ENCODE data around the gene MOB4. TPM values are rescaled to one million over a fixed set of nuclear protein-coding genes. Genes with fewer than 3 reads are reported as not detected.

MOB4 gene
- total RNA-seq, 1 donor from 2014 or later, result 21.3 TPM

- TF ChIP-seq CTCF (IDR thresholded peaks at IDR 0.05), result no peak
- Histone ChIP-seq H3K27me3 (ENCODE audit: low read depth) (no peaks in the 10 kb centered on the region), H3K36me3 (peaks cover 45% of the 10 kb centered on the region), H3K4me3 (no peak overlapping the region), H3K9me3 (no peaks in the 10 kb centered on the region), H3K27ac (no peak overlapping the region), H3K4me1 (peaks cover 11% of the 10 kb centered on the region)
- DNase-seq, result no peak
- intact Hi-C loops (cut with DNase I), result no loop called here
- ATAC-seq, result peak; percentile 35 to 62
Measured at GRCh38 chr2:197556456-197556855, 40.6 kb downstream of the MOB4 start.

GRCh38 chr2:197558393-197558792 is 42.5 kb downstream of the MOB4 start:
- Histone ChIP-seq H3K4me1 (peaks cover 11% of the 10 kb centered on the region), H3K36me3 (peaks cover 28% of the 10 kb centered on the region), H3K27me3 (ENCODE audit: low read depth) (no peaks in the 10 kb centered on the region), H3K9me3 (no peaks in the 10 kb centered on the region), H3K4me3 (no peak overlapping the region), H3K27ac (no peak overlapping the region)
- no peak for TF ChIP-seq CTCF (IDR thresholded peaks at IDR 0.05)
- intact Hi-C loops (cut with DNase I), result no loop called here
- no peak for DNase-seq
- ATAC-seq, result no peak

GRCh38 chr2:197559681-197560080 is 43.8 kb downstream of the MOB4 start:
- TF ChIP-seq CTCF (IDR thresholded peaks at IDR 0.05), result no peak
- Histone ChIP-seq H3K4me1 (peaks cover 11% of the 10 kb centered on the region), H3K27ac (no peak overlapping the region), H3K27me3 (ENCODE audit: low read depth) (no peaks in the 10 kb centered on the region), H3K9me3 (no peaks in the 10 kb centered on the region), H3K36me3 (peaks cover 16% of the 10 kb centered on the region), H3K4me3 (no peak overlapping the region)
- DNase-seq, result no peak
- intact Hi-C loops (cut with DNase I), result no loop called here
- no peak for ATAC-seq

- Histone ChIP-seq H3K27ac (no peak overlapping the region), H3K27me3 (ENCODE audit: low read depth) (no peaks in the 10 kb centered on the region), H3K9me3 (no peaks in the 10 kb centered on the region), H3K36me3 (peaks cover 10% of the 10 kb centered on the region), H3K4me3 (no peak overlapping the region), H3K4me1 (peaks cover 11% of the 10 kb centered on the region)
- TF ChIP-seq CTCF (IDR thresholded peaks at IDR 0.05), result no peak
- no peak for DNase-seq
- ATAC-seq, result no peak
- intact Hi-C loops (cut with DNase I), result no loop called here
Measured at GRCh38 chr2:197560146-197560665, 44.3 kb downstream of the MOB4 start.

GRCh38 chr2:197571627-197572271 is 55.9 kb downstream of the MOB4 start:
- no peak overlapping the region for H3K4me3 ChIP-seq
- H3K4me1 ChIP-seq, result no peaks in the 10 kb centered on the region
- H3K36me3 ChIP-seq, result no peaks in the 10 kb centered on the region
- TF ChIP-seq CTCF (IDR thresholded peaks at IDR 0.05), result no peak
- H3K27me3 ChIP-seq (ENCODE audit: low read depth), result no peaks in the 10 kb centered on the region
- H3K27ac ChIP-seq, result no peak overlapping the region
- ATAC-seq (no peak), DNase-seq (no peak)
- intact Hi-C loops (cut with DNase I), result no loop called here
- H3K9me3 ChIP-seq, result peaks cover 7% of the 10 kb centered on the region

Measured in lower lobe of right lung (tissue), 2 donors.